Measurements from ENCODE around the gene HDDC3.
"Not testable (repeated sequence)": the region's sequence is repeated elsewhere in the genome, so short reads cannot be mapped to it uniquely, and the experiment has no call there.

The HDDC3 gene

GRCh38 chr15:90902040-90902839 is 30.1 kb downstream of the HDDC3 start:
- TF ChIP-seq CTCF (conservative IDR thresholded peaks at IDR 0.05; ENCODE audit: low read depth, low read length): peak; percentile 83
- peak overlapping the region; percentile 60 for H3K4me3 ChIP-seq (ENCODE audit: low read length)
- no peak for DNase-seq (ENCODE audit: low read depth)

GRCh38 chr15:90901175-90902039 is 30.9 kb downstream of the HDDC3 start:
- H3K4me3 ChIP-seq (ENCODE audit: low read length): peak overlapping the region; percentile 60

GRCh38 chr15:90897131-90897655 is 35.2 kb downstream of the HDDC3 start:
- not testable (repeated sequence) for DNase-seq (ENCODE audit: low read depth); H3K4me3 ChIP-seq (ENCODE audit: low read length)

More at GRCh38 chr15:90901175-90902039, 30.9 kb downstream of the HDDC3 start:
- no peak for TF ChIP-seq CTCF (conservative IDR thresholded peaks at IDR 0.05; ENCODE audit: low read depth, low read length)
- DNase-seq (ENCODE audit: low read depth): no peak

GRCh38 chr15:90895571-90896117 is 36.7 kb downstream of the HDDC3 start:
- no peak overlapping the region for H3K4me3 ChIP-seq (ENCODE audit: low read length)
- no peak for DNase-seq (ENCODE audit: low read depth)
- TF ChIP-seq CTCF (conservative IDR thresholded peaks at IDR 0.05; ENCODE audit: low read depth, low read length): no peak

GRCh38 chr15:90893175-90894090 is 38.9 kb downstream of the HDDC3 start:
- no peak for DNase-seq (ENCODE audit: low read depth)
- peak; percentile 17 for TF ChIP-seq CTCF (conservative IDR thresholded peaks at IDR 0.05; ENCODE audit: low read depth, low read length)
- no peak overlapping the region for H3K4me3 ChIP-seq (ENCODE audit: low read length)

GRCh38 chr15:90892498-90893174 is 39.7 kb downstream of the HDDC3 start:
- no peak for TF ChIP-seq CTCF (conservative IDR thresholded peaks at IDR 0.05; ENCODE audit: low read depth, low read length)
- no peak for DNase-seq (ENCODE audit: low read depth)
- H3K4me3 ChIP-seq (ENCODE audit: low read length): no peak overlapping the region
